GM21367 (cell line): ENCODE data around the gene KRTAP2-2.

Experiments
- ATAC-seq: cut with Tn5 transposase; IDR thresholded peaks from one replicate; pipeline ENCODE4 v1.9.1; 2021; ENCODE audit not compliant: unreplicated experiment

KRTAP2-2 gene

DNA sequence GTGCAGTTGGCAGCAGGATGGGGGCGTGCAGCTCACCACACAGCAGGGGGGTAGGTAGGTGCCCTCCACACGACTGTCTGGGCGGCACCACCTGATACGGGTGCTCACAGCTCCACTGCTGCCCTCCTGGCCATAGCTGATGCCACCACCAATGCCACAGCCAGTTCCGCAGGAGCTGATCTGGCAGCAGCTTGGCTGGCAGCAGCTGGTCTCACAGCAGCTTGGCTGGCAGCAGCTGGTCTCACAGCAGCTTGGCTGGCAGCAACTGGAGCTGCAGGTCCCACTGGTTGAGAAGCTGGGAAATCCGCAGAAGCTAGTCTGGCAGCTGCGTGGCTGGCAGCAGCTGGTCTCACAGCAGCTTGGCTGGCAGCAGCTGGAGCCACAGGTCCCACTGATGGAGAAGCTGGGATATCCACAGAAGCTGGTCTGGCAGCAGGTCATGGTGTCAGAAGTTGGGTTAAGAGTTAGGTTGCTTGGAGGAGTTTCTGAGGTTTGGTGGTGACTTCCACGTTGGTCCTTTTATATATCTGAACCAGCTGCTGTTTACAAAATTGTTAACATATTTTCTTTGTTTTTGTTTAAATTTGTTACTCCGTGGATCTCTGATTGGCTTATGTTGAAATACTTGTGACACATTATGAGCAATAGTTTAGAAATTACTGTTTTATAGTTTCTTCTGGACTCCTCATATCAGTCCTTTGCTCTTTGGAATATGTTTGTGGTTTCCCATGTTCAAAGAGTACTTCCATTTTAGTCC, 28.1 kb downstream of the KRTAP2-2 start, which contains the start of gene KRTAP1-5:
KRTAP1-5 (minus strand) TSS at position 494 of the 757 bp plus-strand sequence; CDS start at position 441, 53 bp downstream.
- ATAC-seq: no peak

DNA sequence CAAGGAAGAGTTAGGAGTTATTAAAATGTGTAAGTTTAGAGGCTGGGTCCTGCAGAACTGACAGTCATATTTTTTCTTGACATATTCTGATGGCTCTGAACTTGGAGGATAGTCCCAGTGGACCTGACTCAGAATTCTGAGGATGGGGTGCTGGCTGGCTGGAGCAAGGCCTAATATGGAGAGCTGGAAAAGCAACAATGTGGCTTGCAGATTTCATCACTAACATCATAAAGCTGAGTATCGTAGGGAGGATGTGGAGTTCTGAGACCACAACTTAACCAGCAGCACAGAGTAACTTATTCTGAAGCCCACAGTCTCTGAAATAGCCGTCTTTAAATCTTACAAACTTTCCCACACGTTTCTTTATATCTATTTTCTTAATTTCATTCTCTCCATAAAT, 30.3 kb downstream of the KRTAP2-2 start:
- ATAC-seq: no peak

GRCh38 chr17:41020336-41020735, 34.7 kb downstream of the KRTAP2-2 start:
- no peak for ATAC-seq

DNA sequence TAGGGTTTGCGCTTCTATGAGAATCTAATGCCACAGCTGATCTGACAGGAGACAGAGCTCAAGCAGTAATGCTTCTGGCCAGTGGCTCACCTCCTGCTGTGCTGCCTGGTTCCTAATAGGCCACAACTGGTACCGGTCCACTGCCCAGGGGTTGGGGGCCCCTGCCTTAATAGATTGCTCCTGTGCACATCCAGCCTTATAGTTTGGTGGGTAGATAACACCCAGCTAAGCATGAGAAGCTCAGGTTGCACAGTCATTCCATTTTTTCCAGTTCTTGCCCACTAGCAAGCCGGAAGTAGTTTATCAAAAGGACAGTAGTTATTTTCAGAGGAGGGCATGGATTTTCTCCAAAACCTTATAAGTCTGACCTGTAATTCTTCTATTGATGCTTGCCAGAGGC, 35.6 kb downstream of the KRTAP2-2 start:
- ATAC-seq: no peak

DNA sequence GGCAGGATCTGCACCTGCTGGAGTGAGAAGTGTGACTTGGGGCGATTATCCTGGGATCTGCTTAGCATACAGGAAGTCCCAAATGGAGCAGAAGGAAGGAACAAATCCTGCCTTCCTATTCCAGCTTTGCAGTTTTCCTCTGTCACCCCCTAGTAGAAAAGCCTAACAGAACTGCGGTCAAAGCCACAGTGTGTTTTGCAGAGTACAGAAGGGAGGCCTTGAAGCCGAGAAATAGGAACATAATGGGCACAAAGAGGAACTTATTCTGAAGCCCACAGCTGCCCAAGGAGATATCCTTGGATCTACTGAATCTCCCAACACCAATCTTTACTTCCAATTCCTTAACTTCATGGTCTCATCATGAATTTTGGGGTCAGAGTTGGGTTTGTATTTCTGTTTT, 36.5 kb downstream of the KRTAP2-2 start:
- ATAC-seq: no peak

- ATAC-seq: no peak
These were observed 38.3 kb downstream of the KRTAP2-2 start for GRCh38 chr17:41016578-41017215.

- no peak for ATAC-seq
These were observed 39.6 kb downstream of the KRTAP2-2 start for GRCh38 chr17:41015454-41015853.

DNA sequence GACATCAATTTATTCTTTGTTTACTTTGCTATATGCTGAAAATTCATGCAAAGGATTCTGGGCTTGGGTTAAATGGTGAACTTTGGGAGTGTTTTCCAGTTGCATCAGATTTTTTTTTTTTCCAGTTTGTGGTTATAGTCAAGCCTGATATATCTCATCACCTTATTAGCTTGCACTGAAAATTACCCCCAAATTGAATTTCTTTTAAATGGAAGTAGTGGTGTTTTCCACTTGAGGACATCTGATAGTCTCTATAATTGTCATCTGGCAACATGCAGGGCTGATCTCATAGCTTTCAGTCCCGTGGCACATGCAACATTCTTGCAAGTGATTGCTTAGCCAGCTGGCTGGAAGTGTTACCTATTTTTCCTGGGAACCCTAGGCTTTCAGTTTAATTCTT, 41.4 kb downstream of the KRTAP2-2 start:
- ATAC-seq: no peak

GRCh38 chr17:41013181-41013580, 41.8 kb downstream of the KRTAP2-2 start:
- no peak for ATAC-seq

- no peak for ATAC-seq
These were observed 42.5 kb downstream of the KRTAP2-2 start for GRCh38 chr17:41012326-41013120.

DNA sequence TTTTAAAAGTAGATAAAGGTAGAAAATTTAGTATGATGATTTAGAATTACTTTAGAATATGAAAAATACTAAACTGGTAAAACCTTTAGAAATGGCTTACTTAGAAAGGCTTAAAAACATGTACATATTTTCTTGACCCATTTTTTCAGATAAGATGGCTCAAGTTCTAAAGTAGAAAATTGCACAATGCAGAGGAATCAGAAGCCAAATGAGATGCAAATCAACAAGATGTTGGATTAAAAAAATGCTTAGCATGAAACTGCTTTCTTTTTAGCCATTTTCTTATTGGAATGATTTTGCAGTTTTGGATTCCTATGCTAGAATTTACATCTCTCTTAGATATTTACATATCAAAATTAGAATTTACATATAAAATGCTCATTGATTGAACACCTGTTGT, 44.6 kb downstream of the KRTAP2-2 start:
- no peak for ATAC-seq

DNA sequence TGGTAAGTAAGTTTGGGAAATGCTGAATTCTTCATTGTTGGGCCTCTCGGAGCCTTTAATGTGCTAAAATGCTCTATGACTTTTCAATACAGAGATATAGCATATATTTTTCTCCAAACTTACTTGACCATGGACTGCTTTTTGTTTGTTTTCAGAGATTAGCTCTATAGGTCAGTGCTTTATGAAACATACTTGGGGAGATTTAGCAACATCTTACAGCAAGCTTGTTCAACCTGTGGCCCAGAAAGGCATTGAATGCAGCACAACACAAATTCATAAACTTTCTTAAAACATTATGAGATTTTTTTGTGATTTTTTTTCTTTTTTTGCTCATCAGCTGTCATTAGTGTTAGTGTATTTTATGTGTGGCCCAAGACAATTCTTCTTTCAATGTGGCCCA, 45.1 kb downstream of the KRTAP2-2 start:
- no peak for ATAC-seq

- ATAC-seq: no peak
These were observed 45.7 kb downstream of the KRTAP2-2 start for GRCh38 chr17:41009301-41009760.

GRCh38 chr17:41008811-41009210, 46.2 kb downstream of the KRTAP2-2 start, which contains the start of gene KRTAP3-1:
KRTAP3-1 (minus strand) TSS chr17:41009128; CDS start chr17:41009074, 54 bp downstream.
- ATAC-seq: no peak
